ENCODE results near the gene DNAL4. TPM values are rescaled to one million over a fixed set of nuclear protein-coding genes. Genes with fewer than 3 reads are reported as not detected.

DNAL4 gene
- total RNA-seq, 1 donor from 2014 or later: 19.4 TPM

GRCh38 chr22:38740754-38741153 is 53.2 kb downstream of the DNAL4 start:
- DNase-seq: no peak
- Mint-ChIP-seq H3K4me3 (ENCODE audit: unreplicated experiment) (peak overlapping the region; percentile 25), H3K9me3 (ENCODE audit: unreplicated experiment) (peaks cover 8% of the 10 kb centered on the region), H3K27me3 (ENCODE audit: unreplicated experiment) (peaks cover 14% of the 10 kb centered on the region), H3K27ac (ENCODE audit: unreplicated experiment) (peak overlapping the region; percentile 81), H3K36me3 (ENCODE audit: unreplicated experiment) (no peaks in the 10 kb centered on the region), H3K4me1 (ENCODE audit: low read depth, unreplicated experiment) (peaks cover 11% of the 10 kb centered on the region)
- TF ChIP-seq, protein P1, sequence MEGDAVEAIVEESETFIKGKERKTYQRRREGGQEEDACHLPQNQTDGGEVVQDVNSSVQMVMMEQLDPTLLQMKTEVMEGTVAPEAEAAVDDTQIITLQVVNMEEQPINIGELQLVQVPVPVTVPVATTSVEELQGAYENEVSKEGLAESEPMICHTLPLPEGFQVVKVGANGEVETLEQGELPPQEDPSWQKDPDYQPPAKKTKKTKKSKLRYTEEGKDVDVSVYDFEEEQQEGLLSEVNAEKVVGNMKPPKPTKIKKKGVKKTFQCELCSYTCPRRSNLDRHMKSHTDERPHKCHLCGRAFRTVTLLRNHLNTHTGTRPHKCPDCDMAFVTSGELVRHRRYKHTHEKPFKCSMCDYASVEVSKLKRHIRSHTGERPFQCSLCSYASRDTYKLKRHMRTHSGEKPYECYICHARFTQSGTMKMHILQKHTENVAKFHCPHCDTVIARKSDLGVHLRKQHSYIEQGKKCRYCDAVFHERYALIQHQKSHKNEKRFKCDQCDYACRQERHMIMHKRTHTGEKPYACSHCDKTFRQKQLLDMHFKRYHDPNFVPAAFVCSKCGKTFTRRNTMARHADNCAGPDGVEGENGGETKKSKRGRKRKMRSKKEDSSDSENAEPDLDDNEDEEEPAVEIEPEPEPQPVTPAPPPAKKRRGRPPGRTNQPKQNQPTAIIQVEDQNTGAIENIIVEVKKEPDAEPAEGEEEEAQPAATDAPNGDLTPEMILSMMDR (IDR thresholded peaks at IDR 0.05; ENCODE audit: partially characterized antibody, unreplicated experiment): no peak

- peaks cover 8% of the 10 kb centered on the region for H3K9me3 Mint-ChIP-seq (ENCODE audit: unreplicated experiment)
- peaks cover 9% of the 10 kb centered on the region for H3K4me1 Mint-ChIP-seq (ENCODE audit: low read depth, unreplicated experiment)
- TF ChIP-seq, protein P1 (IDR thresholded peaks at IDR 0.05; ENCODE audit: partially characterized antibody, unreplicated experiment): no peak
- peaks cover 14% of the 10 kb centered on the region for H3K27me3 Mint-ChIP-seq (ENCODE audit: unreplicated experiment)
- H3K27ac Mint-ChIP-seq (ENCODE audit: unreplicated experiment): no peak overlapping the region
- no peak overlapping the region for H3K4me3 Mint-ChIP-seq (ENCODE audit: unreplicated experiment)
- no peaks in the 10 kb centered on the region for H3K36me3 Mint-ChIP-seq (ENCODE audit: unreplicated experiment)
- no peak for DNase-seq
Measured at GRCh38 chr22:38740116-38740723, 53.7 kb downstream of the DNAL4 start.

- Mint-ChIP-seq H3K9me3 (ENCODE audit: unreplicated experiment) (peaks cover 8% of the 10 kb centered on the region), H3K4me1 (ENCODE audit: low read depth, unreplicated experiment) (peaks cover 10% of the 10 kb centered on the region), H3K4me3 (ENCODE audit: unreplicated experiment) (no peak overlapping the region), H3K27me3 (ENCODE audit: unreplicated experiment) (peaks cover 10% of the 10 kb centered on the region), H3K27ac (ENCODE audit: unreplicated experiment) (no peak overlapping the region), H3K36me3 (ENCODE audit: unreplicated experiment) (no peaks in the 10 kb centered on the region)
- TF ChIP-seq, protein P1 (IDR thresholded peaks at IDR 0.05; ENCODE audit: partially characterized antibody, unreplicated experiment): no peak
- no peak for DNase-seq
Measured at GRCh38 chr22:38739300-38740055, 54.5 kb downstream of the DNAL4 start.

DNA sequence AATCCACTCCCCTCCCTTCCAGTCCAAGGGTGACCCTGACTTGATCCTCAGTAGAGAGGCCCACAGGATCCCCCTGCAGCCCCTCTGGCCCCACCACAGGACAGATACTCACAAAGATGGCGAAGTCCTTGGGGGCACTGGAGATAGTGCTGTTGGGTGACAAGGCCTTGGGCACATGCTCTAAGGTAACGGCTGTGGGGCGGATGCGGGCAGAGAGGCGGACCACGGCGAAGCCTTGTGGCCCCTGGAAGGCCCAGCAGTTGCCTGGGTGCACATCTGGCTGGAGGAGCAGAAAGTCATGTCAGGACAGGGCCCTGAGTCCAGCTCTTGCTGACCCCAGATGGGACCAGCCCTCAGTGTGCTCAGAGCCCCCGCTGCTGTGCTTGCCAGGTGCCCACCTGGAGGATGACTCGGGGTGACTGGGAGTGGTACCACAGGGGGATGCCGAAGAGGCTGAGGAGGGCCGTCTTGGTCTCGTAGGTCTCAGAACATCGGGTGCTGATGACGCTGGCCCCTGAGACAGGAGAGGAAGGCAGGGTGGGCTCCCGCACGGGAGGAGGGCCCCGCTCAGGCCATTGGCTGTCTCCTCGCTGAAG is 55.4 kb downstream of the DNAL4 start:
- H3K4me1 Mint-ChIP-seq (ENCODE audit: low read depth, unreplicated experiment): peaks cover 14% of the 10 kb centered on the region
- H3K4me3 Mint-ChIP-seq (ENCODE audit: unreplicated experiment): no peak overlapping the region
- no peak overlapping the region for H3K27ac Mint-ChIP-seq (ENCODE audit: unreplicated experiment)
- H3K36me3 Mint-ChIP-seq (ENCODE audit: unreplicated experiment): no peaks in the 10 kb centered on the region
- TF ChIP-seq, protein P1 (IDR thresholded peaks at IDR 0.05; ENCODE audit: partially characterized antibody, unreplicated experiment): no peak
- peaks cover 10% of the 10 kb centered on the region for H3K27me3 Mint-ChIP-seq (ENCODE audit: unreplicated experiment)
- DNase-seq: no peak
- H3K9me3 Mint-ChIP-seq (ENCODE audit: unreplicated experiment): peaks cover 12% of the 10 kb centered on the region

All from glutamatergic neuron (in vitro differentiated cells).